Neural cell (in vitro differentiated cells): ENCODE data around the gene PLEKHF1. TPM values are rescaled to one million over a fixed set of nuclear protein-coding genes. Genes with fewer than 3 reads are reported as not detected.

ENCODE experiments used
- H2AFZ ChIP-seq: fragments of 200-600, 300-800 bp; sonication (generic), shearing (Covaris generic); 2 replicates; pipeline ENCODE4 v1.6.0; 2014; ENCODE audit warnings: low read depth, mild to moderate bottlenecking, antibody characterized with exemption, low read length, moderate library complexity
- H3F3A ChIP-seq: fragments of 200-600 bp; shearing (Covaris generic); 2 replicates; pipeline ENCODE4 v1.6.1; 2016; ENCODE audit warnings: mild to moderate bottlenecking, moderate library complexity, mixed read lengths, antibody characterized with exemption, low read length; ENCODE audit not compliant: insufficient read depth, poor library complexity, severe bottlenecking
- H3K27ac ChIP-seq: fragments of 200-600, 300-800 bp; sonication (generic), shearing (Covaris generic); 2 replicates; pipeline ENCODE4 v1.5.1; 2014; ENCODE audit warnings: mild to moderate bottlenecking, low read length, moderate library complexity
- H3K27me3 ChIP-seq: fragments of 300-800, 200-600 bp; sonication (generic), shearing (Covaris generic); 2 replicates; pipeline ENCODE4 v1.6.0; 2014; ENCODE audit warnings: mild to moderate bottlenecking, low read depth, low read length, moderate library complexity; ENCODE audit not compliant: insufficient read depth
- H3K36me3 ChIP-seq: fragments of 300-800, 200-600 bp; sonication (generic), shearing (Covaris generic); 2 replicates; pipeline ENCODE4 v1.5.1; 2014; ENCODE audit warnings: mild to moderate bottlenecking, antibody characterized with exemption, low read length, moderate library complexity; ENCODE audit not compliant: insufficient read depth
- H3K4me2 ChIP-seq: fragments of 300-800, 200-600 bp; sonication (generic), shearing (Covaris generic); 2 replicates; pipeline ENCODE4 v1.6.0; 2014; ENCODE audit warnings: mild to moderate bottlenecking, low read length
- H3K4me3 ChIP-seq: fragments of 300-800, 200-600 bp; sonication (generic), shearing (Covaris generic); 2 replicates; pipeline ENCODE4 v1.5.1; 2014; ENCODE audit warnings: mild to moderate bottlenecking, low read length, moderate library complexity
- H3K79me2 ChIP-seq: fragments of 200-600 bp; shearing (Covaris generic); replicated peaks from 2 replicates; pipeline ENCODE4 v1.6.0; 2014; ENCODE audit warnings: mild to moderate bottlenecking, low read length, moderate library complexity; ENCODE audit not compliant: insufficient read depth
- H3K9ac ChIP-seq: fragments of 300-800, 200-600 bp; sonication (generic), shearing (Covaris generic); 2 replicates; pipeline ENCODE4 v1.6.1; 2016; ENCODE audit warnings: mild to moderate bottlenecking, low read length, mixed read lengths
- H3K9me2 ChIP-seq: fragments of 200-600 bp; shearing (Covaris generic); 2 replicates; pipeline ENCODE4 v1.6.1; 2016; ENCODE audit warnings: mild to moderate bottlenecking, low read length, mixed read lengths; ENCODE audit not compliant: insufficient read depth
- H3K9me3 ChIP-seq: fragments of 200-600, 300-800 bp; sonication (generic), shearing (Covaris generic); 2 replicates; pipeline ENCODE4 v1.6.1; 2016; ENCODE audit warnings: mild to moderate bottlenecking, mixed run types, low read length, moderate library complexity, mixed read lengths
- H4K20me1 ChIP-seq: fragments of 200-600 bp; shearing (Covaris generic); 2 replicates; pipeline ENCODE4 v1.6.1; 2016; ENCODE audit warnings: mild to moderate bottlenecking, mixed run types; ENCODE audit not compliant: insufficient read depth
- EP300 ChIP-seq: fragments of 450-650 bp; conservative IDR thresholded peaks from 2 replicates; pipeline ENCODE4 v1.6.1; 2014; ENCODE audit warnings: antibody characterized with exemption, mild to moderate bottlenecking, moderate library complexity; ENCODE audit not compliant: poor library complexity, severe bottlenecking
- EZH2 ChIP-seq: fragments of 200-600, 300-800 bp; shearing (Covaris generic), sonication (generic); IDR thresholded peaks from 2 replicates; pipeline ENCODE4 v1.6.1; 2014; ENCODE audit warnings: antibody characterized with exemption, low read length, borderline replicate concordance, mild to moderate bottlenecking; ENCODE audit not compliant: insufficient read depth, poor library complexity, severe bottlenecking
- MXI1 ChIP-seq: fragments of 450-650 bp; conservative IDR thresholded peaks from 2 replicates; pipeline ENCODE4 v1.6.1; 2014; ENCODE audit warnings: antibody characterized with exemption, mild to moderate bottlenecking; ENCODE audit not compliant: poor library complexity, severe bottlenecking
- POLR2AphosphoS5 ChIP-seq: IDR thresholded peaks from 2 replicates; pipeline ENCODE4 v1.6.1; 2012
- RAD21 ChIP-seq: fragments of 450-650 bp; conservative IDR thresholded peaks from 2 replicates; pipeline ENCODE4 v1.6.1; 2014; ENCODE audit warnings: antibody characterized with exemption, mild to moderate bottlenecking, moderate library complexity
- REST ChIP-seq: IDR thresholded peaks from 2 replicates; pipeline ENCODE4 v1.6.1; 2012; ENCODE audit warnings: borderline replicate concordance
- SMC3 ChIP-seq: fragments of 450-650 bp; conservative IDR thresholded peaks from 2 replicates; pipeline ENCODE4 v1.6.1; 2014; ENCODE audit warnings: antibody characterized with exemption, mild to moderate bottlenecking, moderate library complexity; ENCODE audit not compliant: poor library complexity
- TAF1 ChIP-seq: IDR thresholded peaks from 2 replicates; pipeline ENCODE4 v1.6.1; 2012; ENCODE audit warnings: low read depth
- polyA plus RNA-seq: library from polyadenylated mRNA; depleted of rRNA; stranded (reverse); fragments of >200 nt; gene quantifications from 2 replicates; pipeline ENCODE4 v1.2.3, GENCODE V29; 2014
- TF ChIP-seq, protein P1 (sequence below): fragments of 450-650 bp; IDR thresholded peaks from 2 replicates; pipeline ENCODE4 v1.5.1; 2014; ENCODE audit warnings: antibody characterized with exemption, mild to moderate bottlenecking, moderate library complexity; ENCODE audit not compliant: poor library complexity, severe bottlenecking

Gene PLEKHF1
- polyA plus RNA-seq, 1 donor from 2014 or later: not detected

DNA sequence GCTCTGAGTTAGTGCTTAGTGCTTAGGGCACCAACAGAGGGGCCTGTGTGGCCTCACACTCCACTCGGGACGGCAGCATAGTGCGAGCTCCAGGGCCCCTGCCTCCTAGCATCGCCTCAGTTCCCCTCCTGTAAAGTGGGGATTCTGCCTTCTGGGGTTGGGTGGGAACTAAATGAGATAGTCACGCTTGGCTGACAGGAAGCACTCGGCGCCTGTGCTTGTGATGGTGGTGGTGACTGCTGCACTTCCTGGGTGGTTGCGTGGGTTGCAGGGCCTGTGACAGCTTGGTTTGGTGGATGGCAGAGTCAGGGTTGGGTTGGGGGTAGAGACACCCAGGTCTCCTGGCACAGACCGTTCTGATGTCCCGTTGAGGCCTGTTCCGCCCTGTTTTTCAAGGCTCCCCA lies 7.7 kb downstream of the PLEKHF1 start:
- Histone ChIP-seq H3K4me3 (no peak overlapping the region), H3K36me3 (no peaks in the 10 kb centered on the region), H2AFZ (no peak overlapping the region), H4K20me1 (no peaks in the 10 kb centered on the region), H3K79me2 (no peaks in the 10 kb centered on the region), H3K27me3 (no peaks in the 10 kb centered on the region), H3F3A (no peaks in the 10 kb centered on the region), H3K27ac (no peak overlapping the region), H3K9me2 (no peaks in the 10 kb centered on the region), H3K9ac (no peak overlapping the region), H3K4me2 (no peak overlapping the region), H3K9me3 (no peaks in the 10 kb centered on the region)
- TF ChIP-seq SMC3 (no peak), POLR2AphosphoS5 (no peak), REST (no peak), TAF1 (no peak), EP300 (no peak), MXI1 (no peak), EZH2 (no peak), RAD21 (no peak)
- TF ChIP-seq, protein P1, sequence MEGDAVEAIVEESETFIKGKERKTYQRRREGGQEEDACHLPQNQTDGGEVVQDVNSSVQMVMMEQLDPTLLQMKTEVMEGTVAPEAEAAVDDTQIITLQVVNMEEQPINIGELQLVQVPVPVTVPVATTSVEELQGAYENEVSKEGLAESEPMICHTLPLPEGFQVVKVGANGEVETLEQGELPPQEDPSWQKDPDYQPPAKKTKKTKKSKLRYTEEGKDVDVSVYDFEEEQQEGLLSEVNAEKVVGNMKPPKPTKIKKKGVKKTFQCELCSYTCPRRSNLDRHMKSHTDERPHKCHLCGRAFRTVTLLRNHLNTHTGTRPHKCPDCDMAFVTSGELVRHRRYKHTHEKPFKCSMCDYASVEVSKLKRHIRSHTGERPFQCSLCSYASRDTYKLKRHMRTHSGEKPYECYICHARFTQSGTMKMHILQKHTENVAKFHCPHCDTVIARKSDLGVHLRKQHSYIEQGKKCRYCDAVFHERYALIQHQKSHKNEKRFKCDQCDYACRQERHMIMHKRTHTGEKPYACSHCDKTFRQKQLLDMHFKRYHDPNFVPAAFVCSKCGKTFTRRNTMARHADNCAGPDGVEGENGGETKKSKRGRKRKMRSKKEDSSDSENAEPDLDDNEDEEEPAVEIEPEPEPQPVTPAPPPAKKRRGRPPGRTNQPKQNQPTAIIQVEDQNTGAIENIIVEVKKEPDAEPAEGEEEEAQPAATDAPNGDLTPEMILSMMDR: no peak

- no peak overlapping the region for H3K4me2 ChIP-seq
- no peak overlapping the region for H3K4me3 ChIP-seq
- TF ChIP-seq SMC3 (no peak), RAD21 (no peak)
- TF ChIP-seq, protein P1: no peak
- H4K20me1 ChIP-seq: no peaks in the 10 kb centered on the region
- no peaks in the 10 kb centered on the region for H3K9me2 ChIP-seq
- H3K27me3 ChIP-seq: no peaks in the 10 kb centered on the region
- H3K9me3 ChIP-seq: no peaks in the 10 kb centered on the region
- no peaks in the 10 kb centered on the region for H3K79me2 ChIP-seq
- no peaks in the 10 kb centered on the region for H3K36me3 ChIP-seq
- no peaks in the 10 kb centered on the region for H3F3A ChIP-seq
- no peak overlapping the region for H3K27ac ChIP-seq
- H3K9ac ChIP-seq: no peak overlapping the region
- H2AFZ ChIP-seq: no peak overlapping the region
Observed at GRCh38 chr19:29673451-29674371, 8.4 kb downstream of the PLEKHF1 start.
